Measurements from ENCODE around the gene TOP3B.

Gene TOP3B

DNA sequence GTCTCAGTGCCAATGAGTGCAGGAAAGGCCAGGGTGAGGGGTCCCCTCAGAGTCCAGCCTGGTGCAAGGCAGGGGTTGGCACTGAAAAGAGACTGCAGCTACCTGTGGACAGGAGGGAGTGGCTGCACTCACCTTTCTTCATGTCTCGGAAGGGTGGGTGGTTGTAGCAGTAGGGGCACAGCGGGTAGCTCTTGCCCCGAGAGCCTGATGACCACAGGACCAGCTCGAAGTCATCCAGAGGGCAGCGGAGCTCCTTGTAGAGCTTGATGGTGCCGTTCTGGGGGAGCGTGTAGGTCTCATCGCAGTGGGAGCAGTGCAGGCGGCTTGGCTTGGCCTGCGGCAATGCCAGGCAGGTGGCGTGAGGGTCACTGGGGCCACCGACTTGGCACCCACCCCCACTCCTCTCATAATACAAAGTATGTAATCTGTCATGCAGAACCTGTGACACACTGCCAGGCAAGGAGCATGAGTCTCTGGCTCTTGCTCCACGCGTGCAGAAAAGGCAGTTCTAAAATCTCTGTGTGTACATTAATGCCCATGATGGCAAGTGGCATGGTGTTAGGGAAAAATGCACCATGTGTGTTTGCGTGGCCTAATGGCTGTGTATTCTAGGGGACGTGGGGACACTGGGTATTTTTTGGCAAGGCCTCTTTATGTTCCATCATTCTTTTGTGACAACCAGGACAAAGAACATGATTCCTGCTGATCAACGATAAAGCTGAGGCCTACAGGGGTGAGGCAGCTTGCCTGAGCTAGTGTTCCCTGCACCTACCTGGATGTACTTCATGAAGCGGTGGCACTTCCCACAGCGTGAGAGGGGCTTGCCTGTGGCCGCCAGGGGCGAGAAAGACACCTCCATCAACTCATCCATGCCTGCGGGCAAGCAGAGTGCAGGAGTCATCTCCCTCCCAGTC is 24.0 kb downstream of the TOP3B start:
- WGBS (ENCODE audit: extremely low coverage, insufficient coverage, low lambda C conversion rate), result no CpG with 5 or more reads among the region's 22 CpGs
- H4K8ac ChIP-seq (ENCODE audit: low read depth, low read length), result no peak overlapping the region
- no peak overlapping the region for H4K5ac ChIP-seq (ENCODE audit: low read length)
- DNase-seq, result no peak
- H3K27ac ChIP-seq (ENCODE audit: low read depth, low read length), result no peak overlapping the region
- H3K27me3 ChIP-seq (ENCODE audit: insufficient read depth, low read length, poor library complexity), result no peaks in the 10 kb centered on the region
- H3K79me2 ChIP-seq (ENCODE audit: control insufficient read depth, insufficient read depth, low read length), result no peaks in the 10 kb centered on the region
- no peak overlapping the region for H2BK5ac ChIP-seq (ENCODE audit: low read length)
- H3K4me3 ChIP-seq (ENCODE audit: low read length), result no peak overlapping the region
- H3K9ac ChIP-seq (ENCODE audit: low read length), result no peak overlapping the region
- no peak overlapping the region for H3K4ac ChIP-seq (ENCODE audit: low read depth, low read length)
- H3K56ac ChIP-seq (ENCODE audit: low read length), result no peak overlapping the region
- no peak overlapping the region for H3K4me2 ChIP-seq (ENCODE audit: low read length)
- no peaks in the 10 kb centered on the region for H3K79me1 ChIP-seq (ENCODE audit: low read length)
- no peak overlapping the region for H3K18ac ChIP-seq (ENCODE audit: low read length)
- no peak overlapping the region for H2BK15ac ChIP-seq (replicated peaks; ENCODE audit: low read depth)
- H3K23ac ChIP-seq (ENCODE audit: low read length), result no peak overlapping the region
- no peak overlapping the region for H2AK5ac ChIP-seq (ENCODE audit: low read length)
- peaks cover 5% of the 10 kb centered on the region for H3K36me3 ChIP-seq (ENCODE audit: control insufficient read depth, insufficient read depth, low read length)
- no peak overlapping the region for H2BK120ac ChIP-seq (ENCODE audit: low read depth, low read length)
- no peaks in the 10 kb centered on the region for H3K4me1 ChIP-seq (ENCODE audit: control insufficient read depth, low read depth, low read length)

DNA sequence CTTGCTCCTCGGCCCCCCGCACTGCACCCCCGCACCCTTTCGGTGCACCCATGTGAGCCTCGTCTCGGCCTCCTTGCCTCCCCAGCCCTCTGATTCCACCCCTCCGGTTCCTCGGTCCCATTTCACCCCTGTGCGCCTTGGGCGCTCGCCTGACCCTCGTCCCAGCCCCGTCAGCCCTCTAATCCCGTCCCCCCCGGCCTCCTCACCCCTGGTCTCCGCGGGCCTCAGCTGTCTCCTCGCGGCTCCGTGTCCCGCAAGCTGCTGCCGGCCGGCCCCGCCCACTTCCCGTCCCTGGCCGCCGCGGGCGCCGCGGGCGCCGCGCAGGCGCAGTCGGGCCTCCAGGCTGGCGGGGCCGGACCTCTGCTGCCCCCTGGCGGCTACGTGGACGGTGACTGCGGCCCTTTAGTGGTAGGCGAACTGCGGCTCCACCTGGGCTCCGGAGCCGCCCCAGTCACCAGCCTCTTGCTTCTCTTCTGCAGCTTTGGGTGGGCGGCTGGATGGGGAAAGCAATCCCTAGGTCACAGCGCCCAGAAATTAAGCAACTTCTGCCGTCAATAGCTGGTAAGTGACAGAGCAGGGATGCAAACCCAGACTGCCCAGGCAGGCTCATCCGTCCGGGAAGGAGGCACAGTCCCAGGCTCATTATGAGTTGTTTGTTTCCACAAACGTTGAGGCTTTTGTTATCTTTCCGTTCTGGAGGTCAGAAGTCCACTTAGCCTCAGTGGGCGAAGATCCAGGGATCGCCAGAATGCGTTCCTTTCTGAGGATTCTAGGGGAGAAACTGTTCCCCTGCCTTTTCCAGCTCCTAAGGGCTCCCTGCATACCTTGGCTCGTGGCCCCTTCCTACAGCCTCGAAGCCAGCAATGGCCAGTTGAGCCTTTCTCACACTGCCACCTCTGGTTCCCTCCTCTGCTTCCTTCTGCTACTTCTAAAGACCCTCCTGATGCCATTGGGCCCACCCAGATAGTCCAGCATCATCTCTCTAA is 29.7 kb downstream of the TOP3B start, which contains the start of gene PPM1F:
Gene PPM1F (minus strand): TSS at position 263 of the 986 bp plus-strand sequence. CDS start 6,800 bp downstream, outside the sequence.
- Histone ChIP-seq H3K9ac (ENCODE audit: low read length) (peak within 1 kb of the TSS; percentile 97), H4K8ac (ENCODE audit: low read depth, low read length) (peak within 1 kb of the TSS; percentile 31), H3K79me2 (ENCODE audit: control insufficient read depth, insufficient read depth, low read length) (no peaks in the 10 kb centered on the region), H3K4me3 (ENCODE audit: low read length) (peak within 1 kb of the TSS; percentile 90), H3K36me3 (ENCODE audit: control insufficient read depth, insufficient read depth, low read length) (no peaks in the 10 kb centered on the region), H3K27me3 (ENCODE audit: insufficient read depth, low read length, poor library complexity) (no peaks in the 10 kb centered on the region), H3K56ac (ENCODE audit: low read length) (peak within 1 kb of the TSS; percentile 98), H3K4me2 (ENCODE audit: low read length) (peak within 1 kb of the TSS; percentile 92), H3K23ac (ENCODE audit: low read length) (peak within 1 kb of the TSS; percentile 80), H2BK5ac (ENCODE audit: low read length) (peak within 1 kb of the TSS; percentile 73), H3K4me1 (ENCODE audit: control insufficient read depth, low read depth, low read length) (no peaks in the 10 kb centered on the region), H3K18ac (ENCODE audit: low read length) (peak within 1 kb of the TSS; percentile 64), H2BK15ac (replicated peaks; ENCODE audit: low read depth) (no peak within 1 kb of the TSS), H2BK120ac (ENCODE audit: low read depth, low read length) (no peak within 1 kb of the TSS), H3K27ac (ENCODE audit: low read depth, low read length) (no peak within 1 kb of the TSS), H3K4ac (ENCODE audit: low read depth, low read length) (no peak within 1 kb of the TSS), H3K79me1 (ENCODE audit: low read length) (no peaks in the 10 kb centered on the region), H2AK5ac (ENCODE audit: low read length) (peak within 1 kb of the TSS; percentile 45), H4K5ac (ENCODE audit: low read length) (no peak within 1 kb of the TSS)
- WGBS (ENCODE audit: extremely low coverage, insufficient coverage, low lambda C conversion rate), result no CpG with 5 or more reads among the region's 58 CpGs
- peak; percentile 79 for DNase-seq

DNA sequence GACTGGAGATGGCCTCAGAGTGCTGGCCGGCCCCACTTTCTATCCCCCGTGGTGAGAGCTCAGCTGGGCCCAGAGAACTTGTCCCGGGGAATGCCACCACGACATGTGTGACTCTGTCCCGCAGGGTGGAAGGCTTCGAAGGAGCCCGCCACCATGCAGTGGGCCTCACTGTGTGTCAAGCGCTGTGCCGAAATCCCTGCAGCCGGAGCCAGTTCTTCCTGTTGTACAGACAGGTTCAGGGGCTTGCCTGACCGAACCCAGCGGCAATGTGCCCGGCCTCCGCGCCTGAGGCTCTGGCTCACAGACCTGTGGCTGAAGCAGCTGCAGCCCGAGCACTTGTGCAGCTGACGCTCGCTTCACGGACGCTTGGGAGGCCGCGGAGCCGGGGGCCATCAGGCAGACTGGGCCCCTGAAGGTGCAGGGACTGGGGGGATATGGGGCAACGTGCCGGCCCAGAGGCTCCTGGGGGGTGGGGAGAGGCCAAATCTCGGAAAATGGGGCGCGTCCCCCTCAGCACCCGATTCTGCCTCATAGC is 30.6 kb downstream of the TOP3B start:
- H2AK5ac ChIP-seq (ENCODE audit: low read length), result no peak overlapping the region
- H3K4me3 ChIP-seq (ENCODE audit: low read length), result peak overlapping the region; percentile 90
- WGBS (ENCODE audit: extremely low coverage, insufficient coverage, low lambda C conversion rate), result no CpG with 5 or more reads among the region's 29 CpGs
- no peak overlapping the region for H4K5ac ChIP-seq (ENCODE audit: low read length)
- peak overlapping the region; percentile 98 for H3K56ac ChIP-seq (ENCODE audit: low read length)
- H3K79me2 ChIP-seq (ENCODE audit: control insufficient read depth, insufficient read depth, low read length), result no peaks in the 10 kb centered on the region
- peak overlapping the region; percentile 97 for H3K9ac ChIP-seq (ENCODE audit: low read length)
- H2BK120ac ChIP-seq (ENCODE audit: low read depth, low read length), result no peak overlapping the region
- DNase-seq, result peak; percentile 53
- H3K4me2 ChIP-seq (ENCODE audit: low read length), result peak overlapping the region; percentile 92
- H2BK15ac ChIP-seq (replicated peaks; ENCODE audit: low read depth), result no peak overlapping the region
- H2BK5ac ChIP-seq (ENCODE audit: low read length), result no peak overlapping the region
- H4K8ac ChIP-seq (ENCODE audit: low read depth, low read length), result peak overlapping the region; percentile 31
- no peaks in the 10 kb centered on the region for H3K79me1 ChIP-seq (ENCODE audit: low read length)
- peaks cover 4% of the 10 kb centered on the region for H3K4me1 ChIP-seq (ENCODE audit: control insufficient read depth, low read depth, low read length)
- peak overlapping the region; percentile 80 for H3K23ac ChIP-seq (ENCODE audit: low read length)
- H3K27me3 ChIP-seq (ENCODE audit: insufficient read depth, low read length, poor library complexity), result no peaks in the 10 kb centered on the region
- H3K27ac ChIP-seq (ENCODE audit: low read depth, low read length), result no peak overlapping the region
- no peaks in the 10 kb centered on the region for H3K36me3 ChIP-seq (ENCODE audit: control insufficient read depth, insufficient read depth, low read length)
- H3K18ac ChIP-seq (ENCODE audit: low read length), result peak overlapping the region; percentile 64
- H3K4ac ChIP-seq (ENCODE audit: low read depth, low read length), result no peak overlapping the region

DNA sequence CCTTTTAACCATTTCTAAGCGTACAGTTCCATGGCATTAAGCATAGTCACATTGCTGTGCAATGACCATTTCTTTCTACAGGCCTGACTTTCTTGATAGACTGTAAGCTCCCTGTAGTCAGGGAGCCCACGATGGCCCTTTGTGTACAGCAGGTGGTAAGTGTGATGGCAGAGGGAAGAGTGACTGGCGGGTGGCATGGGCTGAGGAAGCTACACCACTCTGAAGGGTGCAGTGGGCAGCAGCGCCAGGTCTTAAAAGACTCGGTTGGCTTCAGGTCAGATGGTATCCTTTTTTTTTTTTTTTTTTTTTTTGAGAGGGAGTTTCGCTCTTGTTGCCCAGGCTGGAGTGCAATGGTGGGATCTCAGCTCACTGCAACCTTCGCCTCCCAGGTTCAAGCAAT is 31.5 kb downstream of the TOP3B start:
- H2BK15ac ChIP-seq (replicated peaks; ENCODE audit: low read depth), result no peak overlapping the region
- no peaks in the 10 kb centered on the region for H3K27me3 ChIP-seq (ENCODE audit: insufficient read depth, low read length, poor library complexity)
- H2BK120ac ChIP-seq (ENCODE audit: low read depth, low read length), result no peak overlapping the region
- H3K23ac ChIP-seq (ENCODE audit: low read length), result no peak overlapping the region
- no CpG with 5 or more reads among the region's 7 CpGs for WGBS (ENCODE audit: extremely low coverage, insufficient coverage, low lambda C conversion rate)
- peaks cover 4% of the 10 kb centered on the region for H3K4me1 ChIP-seq (ENCODE audit: control insufficient read depth, low read depth, low read length)
- H3K79me1 ChIP-seq (ENCODE audit: low read length), result no peaks in the 10 kb centered on the region
- no peak overlapping the region for H3K4me3 ChIP-seq (ENCODE audit: low read length)
- H3K18ac ChIP-seq (ENCODE audit: low read length), result no peak overlapping the region
- no peak overlapping the region for H3K27ac ChIP-seq (ENCODE audit: low read depth, low read length)
- DNase-seq, result no peak
- no peak overlapping the region for H2BK5ac ChIP-seq (ENCODE audit: low read length)
- no peak overlapping the region for H3K4ac ChIP-seq (ENCODE audit: low read depth, low read length)
- H3K9ac ChIP-seq (ENCODE audit: low read length), result no peak overlapping the region
- no peak overlapping the region for H2AK5ac ChIP-seq (ENCODE audit: low read length)
- H4K8ac ChIP-seq (ENCODE audit: low read depth, low read length), result no peak overlapping the region
- no peak overlapping the region for H3K56ac ChIP-seq (ENCODE audit: low read length)
- H3K79me2 ChIP-seq (ENCODE audit: control insufficient read depth, insufficient read depth, low read length), result no peaks in the 10 kb centered on the region
- no peak overlapping the region for H4K5ac ChIP-seq (ENCODE audit: low read length)
- no peaks in the 10 kb centered on the region for H3K36me3 ChIP-seq (ENCODE audit: control insufficient read depth, insufficient read depth, low read length)
- no peak overlapping the region for H3K4me2 ChIP-seq (ENCODE audit: low read length)

DNA sequence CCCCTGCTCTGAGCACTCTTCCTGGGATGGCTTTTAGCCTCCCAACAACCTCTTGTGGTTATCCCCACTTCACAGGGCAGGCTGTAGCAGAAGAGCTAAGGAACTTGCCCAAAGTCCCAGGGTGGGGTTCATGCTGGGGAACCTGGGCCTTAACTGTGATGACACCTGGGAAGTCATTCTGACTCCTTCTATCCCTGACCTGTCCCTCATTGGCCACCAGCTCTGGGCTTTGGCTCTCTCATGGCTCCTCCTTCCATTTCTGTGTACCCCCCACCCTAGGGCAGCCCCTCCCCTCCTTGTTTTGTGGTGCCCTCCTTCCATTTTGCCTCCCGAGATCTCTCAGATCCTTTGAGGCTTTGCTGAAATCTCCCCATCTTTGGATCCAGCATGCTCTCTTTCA is 32.6 kb downstream of the TOP3B start:
- Histone ChIP-seq H2BK5ac (ENCODE audit: low read length) (no peak overlapping the region), H3K23ac (ENCODE audit: low read length) (no peak overlapping the region), H3K4ac (ENCODE audit: low read depth, low read length) (no peak overlapping the region), H4K8ac (ENCODE audit: low read depth, low read length) (no peak overlapping the region), H3K4me2 (ENCODE audit: low read length) (no peak overlapping the region), H3K36me3 (ENCODE audit: control insufficient read depth, insufficient read depth, low read length) (no peaks in the 10 kb centered on the region), H3K27me3 (ENCODE audit: insufficient read depth, low read length, poor library complexity) (no peaks in the 10 kb centered on the region), H2BK120ac (ENCODE audit: low read depth, low read length) (no peak overlapping the region), H4K5ac (ENCODE audit: low read length) (no peak overlapping the region), H2AK5ac (ENCODE audit: low read length) (no peak overlapping the region), H3K56ac (ENCODE audit: low read length) (no peak overlapping the region), H3K79me1 (ENCODE audit: low read length) (no peaks in the 10 kb centered on the region), H3K9ac (ENCODE audit: low read length) (no peak overlapping the region), H3K18ac (ENCODE audit: low read length) (no peak overlapping the region), H3K27ac (ENCODE audit: low read depth, low read length) (no peak overlapping the region), H3K79me2 (ENCODE audit: control insufficient read depth, insufficient read depth, low read length) (no peaks in the 10 kb centered on the region), H3K4me1 (ENCODE audit: control insufficient read depth, low read depth, low read length) (peaks cover 4% of the 10 kb centered on the region), H2BK15ac (replicated peaks; ENCODE audit: low read depth) (no peak overlapping the region), H3K4me3 (ENCODE audit: low read length) (no peak overlapping the region)
- WGBS (ENCODE audit: extremely low coverage, insufficient coverage, low lambda C conversion rate), result no CpG with 5 or more reads among the region's 1 CpG
- no peak for DNase-seq

Data from mesendoderm (in vitro differentiated cells).